COLO829 (cell line): ENCODE measurements around the gene TAMM41.
A peak's percentile ranks its signal among the peaks of the same experiment; 100 is the strongest.
"Not testable (repeated sequence)": the region's sequence is repeated elsewhere in the genome, so short reads cannot be mapped to it uniquely, and the experiment has no call there.

Experiments
- DNase-seq: peaks from one replicate; pipeline ENCODE4 v3.0.0; 2012; ENCODE audit warnings: low spot score

The TAMM41 gene

GRCh38 chr3:11764931-11765363 is 81.7 kb downstream of the TAMM41 start:
- DNase-seq, result peak; percentile 5

DNA sequence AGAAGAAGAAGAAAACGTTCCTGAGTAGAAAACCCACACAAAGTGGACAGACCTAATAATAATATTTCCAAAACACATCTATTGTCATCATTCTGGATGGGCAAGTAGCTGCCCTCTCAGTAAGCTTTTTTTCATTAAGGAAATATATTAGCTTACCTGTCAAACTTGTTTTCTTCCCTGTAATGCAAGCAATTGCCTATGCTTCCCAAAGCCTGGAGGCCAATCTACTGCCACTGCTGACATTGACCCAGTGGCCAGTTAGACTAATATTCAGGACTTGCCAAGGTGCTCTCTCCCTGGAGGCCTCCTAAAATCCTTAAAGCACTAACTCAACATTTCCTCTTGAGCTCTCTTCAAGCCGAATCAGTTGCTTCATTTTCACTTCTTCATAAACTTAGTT is 86.7 kb downstream of the TAMM41 start:
- no peak for DNase-seq

GRCh38 chr3:11757929-11758328 is 88.8 kb downstream of the TAMM41 start:
- DNase-seq, result no peak

GRCh38 chr3:11757441-11757875 is 89.2 kb downstream of the TAMM41 start:
- no peak for DNase-seq

GRCh38 chr3:11755276-11755675 is 91.4 kb downstream of the TAMM41 start:
- DNase-seq, result no peak

DNA sequence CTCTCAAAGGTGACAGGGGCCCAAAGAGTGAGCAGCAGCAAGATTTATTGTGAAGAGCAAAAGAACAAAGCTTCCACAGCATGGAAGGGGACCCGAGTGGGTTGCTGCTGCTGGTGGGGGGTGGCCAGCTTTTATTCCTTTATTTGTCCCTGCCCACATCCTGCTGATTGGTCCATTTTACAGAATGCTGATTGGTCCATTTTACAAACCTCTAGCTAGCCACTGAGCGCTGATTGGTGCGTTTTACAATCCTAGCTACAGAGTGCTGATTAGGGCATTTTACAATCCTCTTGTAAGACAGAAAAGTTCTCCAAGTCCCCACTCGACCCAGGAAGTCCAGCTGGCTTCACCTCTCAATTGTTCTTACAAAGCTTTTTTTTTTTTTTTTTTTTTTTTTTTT is 94.4 kb downstream of the TAMM41 start:
- DNase-seq, result not testable (repeated sequence)

DNA sequence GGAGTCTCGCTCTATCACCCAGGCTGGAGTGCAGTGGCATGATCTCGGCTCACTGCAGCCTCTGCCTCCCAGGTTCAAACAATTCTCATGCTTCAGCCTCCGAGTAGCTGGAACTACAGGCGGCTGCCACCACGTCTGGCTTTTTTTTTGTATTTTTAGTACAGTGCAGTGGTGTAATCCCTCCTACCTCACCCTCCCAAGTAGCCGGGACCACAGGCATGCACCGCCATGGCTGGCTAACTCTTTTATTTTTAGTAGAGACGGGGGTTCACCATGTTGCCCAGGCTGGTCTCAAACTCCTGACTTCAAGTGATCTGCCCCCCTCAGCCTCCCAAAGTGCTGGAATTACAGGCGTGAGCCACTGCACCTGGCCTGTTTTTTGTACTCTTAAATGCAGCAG is 98.4 kb downstream of the TAMM41 start:
- DNase-seq, result not testable (repeated sequence)
